ENCODE measurements around the gene IFNA8. TPM values are rescaled to one million over a fixed set of nuclear protein-coding genes. Genes with fewer than 3 reads are reported as not detected.

The IFNA8 gene
- total RNA-seq, 1 experiment from 2014 or later, result not detected

DNA sequence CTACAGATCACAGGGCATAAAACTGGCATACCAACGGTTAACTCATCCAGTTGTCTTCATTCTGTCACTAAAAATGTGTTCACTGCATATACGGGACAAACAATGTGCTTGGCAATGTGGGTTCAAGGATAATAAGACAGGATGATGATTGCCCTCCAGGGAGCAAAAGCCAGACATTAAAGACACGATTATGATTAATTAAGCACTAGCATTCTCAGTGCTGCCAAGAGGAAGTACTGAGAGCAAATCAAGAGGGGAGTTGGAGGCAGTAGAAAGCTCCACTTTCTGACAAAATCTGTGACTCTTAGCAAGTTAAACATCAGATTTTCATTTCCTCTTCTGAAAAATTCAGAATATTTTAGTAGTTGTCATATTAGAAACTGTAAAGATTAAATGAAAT, 9.0 kb upstream of the IFNA8 start:
- no peak overlapping the region for H4K8ac ChIP-seq (replicated peaks; ENCODE audit: insufficient read length, low read depth, low read length)
- no peak overlapping the region for H3K18ac ChIP-seq (ENCODE audit: insufficient read length, low read depth, low read length)
- H3K4me3 Mint-ChIP-seq, result no peak overlapping the region
- H3K27me3 ChIP-seq (ENCODE audit: insufficient read depth, low read length), result peaks cover 6% of the 10 kb centered on the region; the same call in 1 of the 2 replicates
- no peaks in the 10 kb centered on the region for H4K20me1 ChIP-seq (ENCODE audit: control insufficient read depth, insufficient read depth, insufficient read length)
- no peaks in the 10 kb centered on the region for H3K79me2 ChIP-seq (ENCODE audit: insufficient read depth, low read length)
- H3K4me1 Mint-ChIP-seq, result peaks cover 7 to 11% of the 10 kb centered on the region in 2 experiments
- H3K27ac Mint-ChIP-seq, result no peak overlapping the region
- H2BK120ac ChIP-seq (ENCODE audit: low read depth, low read length, poor library complexity, severe bottlenecking), result no peak overlapping the region
- DNase-seq, result no peak
- H3K36me3 Mint-ChIP-seq (ENCODE audit: insufficient read depth in 1 of 3, low read depth in 3 of 3), result no peaks in the 10 kb centered on the region
- no peak overlapping the region for H2AK5ac ChIP-seq (ENCODE audit: insufficient read length, low read length)
- H3K14ac ChIP-seq (ENCODE audit: insufficient read depth, low read length), result no peak overlapping the region
- no peaks in the 10 kb centered on the region for H3K4me1 ChIP-seq (ENCODE audit: insufficient read depth, low read length)
- no peaks in the 10 kb centered on the region; a peak in 1 of 5 replicates for H3K9me3 Mint-ChIP-seq
- H4K5ac ChIP-seq (ENCODE audit: insufficient read length, low read depth, low read length), result no peak overlapping the region
- H3K79me1 ChIP-seq (ENCODE audit: insufficient read depth, low read depth, low read length, poor library complexity, severe bottlenecking), result no peaks in the 10 kb centered on the region
- WGBS (ENCODE audit: extremely low coverage, insufficient read length, low lambda C conversion rate), result no CpG with 5 or more reads among the region's 3 CpGs
- no peak overlapping the region for H3K56ac ChIP-seq (ENCODE audit: insufficient read length, low read depth, low read length)
- no peak overlapping the region for H2BK5ac ChIP-seq (ENCODE audit: insufficient read length, low read length)
- no peak overlapping the region for H2AFZ ChIP-seq (ENCODE audit: low read length)
- no peak overlapping the region for H2BK15ac ChIP-seq (ENCODE audit: low read depth, low read length)
- H3K27ac ChIP-seq (ENCODE audit: insufficient read length, low read depth, low read length), result no peak overlapping the region
- H3K9me3 ChIP-seq (ENCODE audit: control insufficient read depth, low read depth, low read length), result no peaks in the 10 kb centered on the region
- H2BK20ac ChIP-seq (ENCODE audit: low read depth, low read length, poor library complexity, severe bottlenecking), result no peak overlapping the region
- H4K91ac ChIP-seq (ENCODE audit: insufficient read length, low read depth, low read length), result no peak overlapping the region
- H3T11ph ChIP-seq (ENCODE audit: low read length), result no peak overlapping the region
- no peak overlapping the region for H3K23ac ChIP-seq (ENCODE audit: insufficient read length, low read depth, low read length)
- H3K4ac ChIP-seq (ENCODE audit: low read depth, low read length), result no peak overlapping the region
- H3K27me3 Mint-ChIP-seq (ENCODE audit: low read depth), result peaks cover 81% of the 10 kb centered on the region
- no peak overlapping the region for H2BK12ac ChIP-seq (ENCODE audit: insufficient read length, low read depth, low read length)
- H3K23me2 ChIP-seq (ENCODE audit: insufficient read length, low read depth, low read length, poor library complexity, severe bottlenecking), result no peaks in the 10 kb centered on the region
- TF ChIP-seq, protein P1, sequence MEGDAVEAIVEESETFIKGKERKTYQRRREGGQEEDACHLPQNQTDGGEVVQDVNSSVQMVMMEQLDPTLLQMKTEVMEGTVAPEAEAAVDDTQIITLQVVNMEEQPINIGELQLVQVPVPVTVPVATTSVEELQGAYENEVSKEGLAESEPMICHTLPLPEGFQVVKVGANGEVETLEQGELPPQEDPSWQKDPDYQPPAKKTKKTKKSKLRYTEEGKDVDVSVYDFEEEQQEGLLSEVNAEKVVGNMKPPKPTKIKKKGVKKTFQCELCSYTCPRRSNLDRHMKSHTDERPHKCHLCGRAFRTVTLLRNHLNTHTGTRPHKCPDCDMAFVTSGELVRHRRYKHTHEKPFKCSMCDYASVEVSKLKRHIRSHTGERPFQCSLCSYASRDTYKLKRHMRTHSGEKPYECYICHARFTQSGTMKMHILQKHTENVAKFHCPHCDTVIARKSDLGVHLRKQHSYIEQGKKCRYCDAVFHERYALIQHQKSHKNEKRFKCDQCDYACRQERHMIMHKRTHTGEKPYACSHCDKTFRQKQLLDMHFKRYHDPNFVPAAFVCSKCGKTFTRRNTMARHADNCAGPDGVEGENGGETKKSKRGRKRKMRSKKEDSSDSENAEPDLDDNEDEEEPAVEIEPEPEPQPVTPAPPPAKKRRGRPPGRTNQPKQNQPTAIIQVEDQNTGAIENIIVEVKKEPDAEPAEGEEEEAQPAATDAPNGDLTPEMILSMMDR (conservative IDR thresholded peaks at IDR 0.05), result no peak
- H3K4me2 ChIP-seq (ENCODE audit: insufficient read depth, insufficient read length, low read length), result no peak overlapping the region
- H3K9ac ChIP-seq (ENCODE audit: extremely low read depth, insufficient read length, low read length), result no peak overlapping the region
